Measurements from ENCODE around the gene C14orf132. TPM values are rescaled to one million over a fixed set of nuclear protein-coding genes. Genes with fewer than 3 reads are reported as not detected.

Gene C14orf132
- total RNA-seq, 2 experiments from 2014 or later: 1.6 to 2.3 TPM

DNA sequence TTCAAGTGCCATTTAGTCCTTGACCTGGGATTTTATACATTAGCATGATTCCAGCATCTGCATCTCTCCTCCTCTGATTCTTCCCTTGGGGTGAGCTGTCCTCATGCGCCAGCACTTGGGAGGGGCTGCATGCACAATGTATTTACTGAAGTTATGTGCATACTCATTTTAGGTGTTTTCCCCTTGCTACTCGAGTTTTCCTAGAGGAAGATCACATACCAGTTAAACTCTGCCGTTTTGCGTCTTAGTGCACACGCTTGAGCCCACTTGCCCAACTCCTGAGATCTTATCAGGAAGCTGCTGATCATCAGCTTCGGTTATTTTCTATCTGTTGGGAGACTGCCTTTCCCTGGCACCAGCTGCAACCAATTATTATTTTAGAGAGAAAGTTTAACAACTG lies 78.8 kb downstream of the C14orf132 start:
- Mint-ChIP-seq H3K27me3 (peaks cover 3% of the 10 kb centered on the region), H3K27ac (no peak overlapping the region), H3K36me3 (ENCODE audit: low read depth) (no peaks in the 10 kb centered on the region), H3K4me3 (no peak overlapping the region), H3K9me3 (peaks cover 9% of the 10 kb centered on the region), H3K4me1 (ENCODE audit: low read depth) (peaks cover 18% of the 10 kb centered on the region)
- POLR2A ChIA-PET: no interaction called here
- TF ChIP-seq CTCF (IDR thresholded peaks at IDR 0.05): no peak
- CTCF ChIA-PET: no interaction called here
- ATAC-seq (no peak), DNase-seq (no peak)
- intact Hi-C loops (cut with micrococcal nuclease): no loop called here

- H3K4me1 Mint-ChIP-seq (ENCODE audit: low read depth): peaks cover 21% of the 10 kb centered on the region
- ChIA-PET CTCF (no interaction called here), POLR2A (no interaction called here)
- ATAC-seq: no peak
- H3K36me3 Mint-ChIP-seq (ENCODE audit: low read depth): no peaks in the 10 kb centered on the region
- H3K9me3 Mint-ChIP-seq: peaks cover 9% of the 10 kb centered on the region
- TF ChIP-seq CTCF (IDR thresholded peaks at IDR 0.05): no peak
- no peak for DNase-seq
- H3K27me3 Mint-ChIP-seq: peaks cover 3% of the 10 kb centered on the region
- no peak overlapping the region for H3K27ac Mint-ChIP-seq
- intact Hi-C loops (cut with micrococcal nuclease): no loop called here
- H3K4me3 Mint-ChIP-seq: no peak overlapping the region
These were observed 79.2 kb downstream of the C14orf132 start for GRCh38 chr14:96118391-96118790.

DNA sequence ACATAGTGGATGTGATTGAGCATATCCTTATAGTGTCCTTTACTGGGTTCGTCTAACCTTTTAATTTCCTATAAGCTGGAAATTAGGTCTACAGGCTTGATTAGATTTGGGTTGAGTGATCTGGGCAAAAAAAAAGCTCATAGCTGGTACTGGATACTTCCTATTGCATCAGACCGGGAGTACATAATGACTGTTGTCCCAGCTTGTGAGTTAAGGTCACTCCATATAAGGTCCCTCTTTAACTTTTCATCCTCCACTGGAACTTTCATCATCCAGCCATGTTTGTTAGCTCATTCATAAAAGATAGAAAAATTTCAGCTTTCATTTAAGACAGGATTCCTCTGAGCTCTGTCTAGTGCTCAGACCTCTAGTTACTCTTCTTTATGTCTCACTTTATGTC lies 80.8 kb downstream of the C14orf132 start:
- ATAC-seq: no peak
- ChIA-PET CTCF (interaction anchor here (1.2 kb wide), 1 partner anchor 19 kb away, joined by 3 read pairs; no protein-coding TSS in a partner anchor), POLR2A (no interaction called here)
- no peak for DNase-seq
- Mint-ChIP-seq H3K36me3 (ENCODE audit: low read depth) (no peaks in the 10 kb centered on the region), H3K9me3 (peaks cover 3% of the 10 kb centered on the region), H3K4me3 (no peak overlapping the region), H3K27me3 (peaks cover 3% of the 10 kb centered on the region), H3K27ac (no peak overlapping the region), H3K4me1 (ENCODE audit: low read depth) (peaks cover 25% of the 10 kb centered on the region)
- intact Hi-C loops (cut with micrococcal nuclease): no loop called here
- no peak for TF ChIP-seq CTCF (IDR thresholded peaks at IDR 0.05)

- CTCF ChIA-PET: interaction anchor here (1.2 kb wide), 1 partner anchor 19 kb away, joined by 3 read pairs; no protein-coding TSS in a partner anchor
These were observed 81.2 kb downstream of the C14orf132 start for GRCh38 chr14:96120392-96120791.

GRCh38 chr14:96120941-96121340 lies 81.8 kb downstream of the C14orf132 start:
- Mint-ChIP-seq H3K4me1 (ENCODE audit: low read depth) (peaks cover 32% of the 10 kb centered on the region), H3K9me3 (peaks cover 3% of the 10 kb centered on the region), H3K27ac (no peak overlapping the region), H3K36me3 (ENCODE audit: low read depth) (no peaks in the 10 kb centered on the region), H3K27me3 (peaks cover 1% of the 10 kb centered on the region), H3K4me3 (no peak overlapping the region)
- POLR2A ChIA-PET: no interaction called here
- no peak for ATAC-seq
- CTCF ChIA-PET: no interaction called here
- TF ChIP-seq CTCF (IDR thresholded peaks at IDR 0.05): no peak
- intact Hi-C loops (cut with micrococcal nuclease): no loop called here
- DNase-seq: no peak

More at GRCh38 chr14:96120392-96120791, 81.2 kb downstream of the C14orf132 start:
- intact Hi-C loops (cut with micrococcal nuclease): no loop called here
- TF ChIP-seq CTCF (IDR thresholded peaks at IDR 0.05): no peak
- POLR2A ChIA-PET: no interaction called here
- Mint-ChIP-seq H3K27ac (no peak overlapping the region), H3K36me3 (ENCODE audit: low read depth) (no peaks in the 10 kb centered on the region), H3K9me3 (peaks cover 3% of the 10 kb centered on the region), H3K27me3 (peaks cover 1% of the 10 kb centered on the region), H3K4me3 (no peak overlapping the region), H3K4me1 (ENCODE audit: low read depth) (peaks cover 27% of the 10 kb centered on the region)
- ATAC-seq: no peak
- DNase-seq: no peak
